HCT116 (cell line): ENCODE measurements around the gene ZCCHC9. TPM values are rescaled to one million over a fixed set of nuclear protein-coding genes. Genes with fewer than 3 reads are reported as not detected.

ENCODE experiments used
- ATAC-seq: fragments of 200-7000 bp; cut with Tn5 transposase; 2 replicates; pipeline ENCODE4 v1.9.1; 2020; ENCODE audit warnings: mild to moderate bottlenecking, moderate library complexity
- BruUV-seq: library from RNA; stranded (reverse); fragments of 400-500 nt; replicated peaks from 2 replicates; lab custom pipeline; 2021; lab: Mats Ljungman, UMichigan
- CTCF ChIA-PET: fragments of 300-600 bp; sonication (Branson Sonifier 250); formaldehyde crosslinking; loops from one replicate; lab custom pipeline; 2021; ENCODE audit warnings: antibody characterized with exemption; lab: Charles Lee
- POLR2A ChIA-PET: fragments of 300-600, 350-600 bp; sonication (Branson Sonifier 250); formaldehyde crosslinking; loops from one replicate; lab custom pipeline; 2021; ENCODE audit warnings: antibody characterized with exemption; lab: Charles Lee
- RAD21 ChIA-PET, 2 experiments: fragments of 300-600 bp; sonication (Branson Sonifier 250); formaldehyde crosslinking; loops; one replicate each; lab custom pipeline; 2023; ENCODE audit warnings: low total read pairs in 2 of 2; ENCODE audit not compliant: uncharacterized antibody in 2 of 2, unreplicated experiment in 2 of 2, low non-redundant PET in 1 of 2; lab: Charles Lee
- DNase-seq: peaks from one replicate; pipeline ENCODE4 v3.0.0-alpha.2; 2010; ENCODE audit warnings: low read depth, low spot score
- H2AFZ ChIP-seq: fragments of 200-600 bp; shearing (Covaris generic), sonication (generic); 2 replicates; pipeline ENCODE4 v1.6.1; 2017; ENCODE audit warnings: low read depth, mixed run types, mixed read lengths, antibody characterized with exemption, low read length; ENCODE audit not compliant: poor library complexity, severe bottlenecking
- H3K27ac ChIP-seq: 2 replicates; pipeline ENCODE4 v1.5.1; 2012; ENCODE audit warnings: low read depth, low read length
- H3K27me3 ChIP-seq: fragments of 200-600 bp; sonication (generic); 2 replicates; pipeline ENCODE4 v1.6.1; 2016; ENCODE audit warnings: mixed run types, low read length, mixed read lengths; ENCODE audit not compliant: insufficient read depth
- H3K36me3 ChIP-seq, 2 experiments: fragments of 200-500 bp in 1 of 2; fragments of 200-600 bp in 1 of 2; sonication (Bioruptor generic) in 1 of 2; sonication (generic) in 1 of 2; 2 replicates each; pipeline versions ENCODE4 v1.5.1 to v1.6.1; 2014 to 2016; ENCODE audit warnings: low read length in 2 of 2, inconsistent platforms in 1 of 2, mixed read lengths in 1 of 2, mixed run types in 1 of 2; ENCODE audit not compliant: insufficient read depth in 2 of 2, control insufficient read depth in 1 of 2
- H3K4me1 ChIP-seq, 2 experiments: fragments of 200-600 bp in 1 of 2; sonication (generic) in 1 of 2; 2 replicates each; pipeline versions ENCODE4 v1.5.1 to v1.6.1; 2012 to 2017; ENCODE audit warnings: low read length in 2 of 2, inconsistent platforms in 1 of 2, mild to moderate bottlenecking in 1 of 2, mixed read lengths in 1 of 2, mixed run types in 1 of 2, moderate library complexity in 1 of 2; ENCODE audit not compliant: insufficient read depth in 2 of 2, control insufficient read depth in 1 of 2
- H3K4me2 ChIP-seq: fragments of 200-600 bp; sonication (generic); 2 replicates; pipeline ENCODE4 v1.6.1; 2017; ENCODE audit warnings: mixed run types, low read length, mixed read lengths
- H3K4me3 ChIP-seq, 2 experiments: fragments of 200-600 bp in 1 of 2; sonication (generic) in 1 of 2; replicated peaks in 1 of 2; 2 replicates each; pipeline ENCODE4 v1.5.1; 2011 to 2016; ENCODE audit warnings: low read length in 2 of 2, control low read depth in 1 of 2, low read depth in 1 of 2, mild to moderate bottlenecking in 1 of 2, mixed read lengths in 1 of 2, mixed run types in 1 of 2
- H3K79me2 ChIP-seq: fragments of 200-600 bp; sonication (generic); 2 replicates; pipeline ENCODE4 v1.6.1; 2017; ENCODE audit warnings: mild to moderate bottlenecking, mixed run types, low read length, moderate library complexity, mixed read lengths; ENCODE audit not compliant: insufficient read depth
- H3K9ac ChIP-seq: fragments of 200-600 bp; sonication (generic); 2 replicates; pipeline ENCODE4 v1.6.1; 2016; ENCODE audit warnings: low read length, mixed read lengths
- H3K9me2 ChIP-seq: fragments of 200-600 bp; sonication (generic), shearing (Covaris generic); 2 replicates; pipeline ENCODE4 v1.6.1; 2017; ENCODE audit warnings: mixed run types, mild to moderate bottlenecking, moderate library complexity; ENCODE audit not compliant: insufficient read depth
- H3K9me3 ChIP-seq, 2 experiments: fragments of 200-500 bp in 1 of 2; fragments of 200-600 bp in 1 of 2; sonication (Bioruptor generic) in 1 of 2; sonication (generic) in 1 of 2; 2 replicates each; pipeline ENCODE4 v1.6.1; 2014 to 2017; ENCODE audit warnings: low read length in 2 of 2, mixed read lengths in 2 of 2, inconsistent platforms in 1 of 2, low read depth in 1 of 2, mild to moderate bottlenecking in 1 of 2, mixed run types in 1 of 2, moderate library complexity in 1 of 2; ENCODE audit not compliant: control insufficient read depth in 1 of 2, insufficient read depth in 1 of 2
- H4K20me1 ChIP-seq: fragments of 200-600 bp; sonication (generic), shearing (Covaris generic); 2 replicates; pipeline ENCODE4 v1.6.1; 2017; ENCODE audit warnings: mixed run types, mild to moderate bottlenecking, moderate library complexity; ENCODE audit not compliant: insufficient read depth
- EGR1 ChIP-seq: IDR thresholded peaks from 2 replicates; pipeline ENCODE4 v1.6.1; 2012; ENCODE audit warnings: low read depth
- ELF1 ChIP-seq: IDR thresholded peaks from 2 replicates; pipeline ENCODE4 v1.6.1; 2012; ENCODE audit warnings: low read depth, borderline replicate concordance
- EZH2 ChIP-seq: fragments of 200-600 bp; sonication (generic); IDR thresholded peaks from 2 replicates; pipeline ENCODE4 v1.6.1; 2017; ENCODE audit warnings: antibody characterized with exemption, mixed run types
- FOSL1 ChIP-seq: IDR thresholded peaks from 2 replicates; pipeline ENCODE4 v1.6.1; 2012; ENCODE audit warnings: low read depth
- JUND ChIP-seq: IDR thresholded peaks from 2 replicates; pipeline ENCODE4 v1.6.1; 2012
- POLR2A ChIP-seq: IDR thresholded peaks from 2 replicates; pipeline ENCODE4 v1.7.0; 2011; ENCODE audit warnings: borderline replicate concordance; ENCODE audit not compliant: insufficient read depth, insufficient read length; ENCODE audit errors: extremely low read depth
- POLR2AphosphoS5 ChIP-seq: IDR thresholded peaks from 2 replicates; pipeline ENCODE4 v1.6.1; 2011; ENCODE audit warnings: mild to moderate bottlenecking, low read depth, low read length, moderate library complexity
- RAD21 ChIP-seq: IDR thresholded peaks from 2 replicates; pipeline ENCODE4 v1.6.1; 2012; ENCODE audit warnings: low read depth, mild to moderate bottlenecking
- SP1 ChIP-seq: IDR thresholded peaks from 2 replicates; pipeline ENCODE4 v1.6.1; 2012; ENCODE audit warnings: low read depth
- TCF7L2 ChIP-seq: IDR thresholded peaks from 2 replicates; pipeline ENCODE4 v1.7.0; 2011; ENCODE audit warnings: borderline replicate concordance, inconsistent platforms; ENCODE audit not compliant: insufficient read depth, insufficient read length; ENCODE audit errors: extremely low read depth
- YY1 ChIP-seq: IDR thresholded peaks from 2 replicates; pipeline ENCODE4 v1.6.1; 2011; ENCODE audit warnings: low read length, low read depth, moderate library complexity, mild to moderate bottlenecking; ENCODE audit not compliant: insufficient replicate concordance; ENCODE audit errors: extremely low read depth
- ZNF274 ChIP-seq: fragments of 200-500 bp; sonication (Bioruptor generic); IDR thresholded peaks from 2 replicates; pipeline ENCODE4 v1.6.1; 2014; ENCODE audit warnings: mild to moderate bottlenecking, low read depth, low read length, inconsistent platforms
- intact Hi-C: fragments of 100-400 bp; cut with micrococcal nuclease; formaldehyde crosslinking; loops from 2 replicates; pipeline ENCODE4 v1.10.0; 2022
- total RNA-seq: library from RNA; stranded (reverse); gene quantifications from one replicate; pipeline ENCODE4 v1.2.1, GENCODE V29; 2021; ENCODE audit not compliant: unreplicated experiment
- TF ChIP-seq, protein P1 (sequence below): IDR thresholded peaks from 2 replicates; pipeline ENCODE4 v1.6.1; 2011; ENCODE audit warnings: mild to moderate bottlenecking, low read length, moderate library complexity; ENCODE audit not compliant: insufficient replicate concordance; ENCODE audit errors: extremely low read depth
- TF ChIP-seq, protein P2 (sequence below), 3 experiments: fragments of 200-600 bp in 1 of 3; sonication (generic) in 1 of 3; IDR thresholded peaks in 2 of 3; conservative IDR thresholded peaks in 1 of 3; 2 replicates each; pipeline ENCODE4 v1.5.1; 2012 to 2017; ENCODE audit warnings: low read depth in 2 of 3, low read length in 2 of 3, antibody characterized with exemption in 1 of 3, borderline replicate concordance in 1 of 3, control low read depth in 1 of 3, mild to moderate bottlenecking in 1 of 3, mixed read lengths in 1 of 3, mixed run types in 1 of 3, moderate library complexity in 1 of 3; ENCODE audit not compliant: insufficient read depth in 1 of 3
- TF ChIP-seq, protein P3 (sequence below): IDR thresholded peaks from 2 replicates; pipeline ENCODE4 v1.6.1; 2012; ENCODE audit warnings: low read depth
- TF ChIP-seq, protein P4 (sequence below): IDR thresholded peaks from 2 replicates; pipeline ENCODE4 v1.6.1; 2012
- TF ChIP-seq, protein P5 (sequence below): IDR thresholded peaks from 2 replicates; pipeline ENCODE4 v1.6.1; 2012

Gene ZCCHC9
- total RNA-seq, 1 experiment from 2014 or later, result 33.7 TPM

DNA sequence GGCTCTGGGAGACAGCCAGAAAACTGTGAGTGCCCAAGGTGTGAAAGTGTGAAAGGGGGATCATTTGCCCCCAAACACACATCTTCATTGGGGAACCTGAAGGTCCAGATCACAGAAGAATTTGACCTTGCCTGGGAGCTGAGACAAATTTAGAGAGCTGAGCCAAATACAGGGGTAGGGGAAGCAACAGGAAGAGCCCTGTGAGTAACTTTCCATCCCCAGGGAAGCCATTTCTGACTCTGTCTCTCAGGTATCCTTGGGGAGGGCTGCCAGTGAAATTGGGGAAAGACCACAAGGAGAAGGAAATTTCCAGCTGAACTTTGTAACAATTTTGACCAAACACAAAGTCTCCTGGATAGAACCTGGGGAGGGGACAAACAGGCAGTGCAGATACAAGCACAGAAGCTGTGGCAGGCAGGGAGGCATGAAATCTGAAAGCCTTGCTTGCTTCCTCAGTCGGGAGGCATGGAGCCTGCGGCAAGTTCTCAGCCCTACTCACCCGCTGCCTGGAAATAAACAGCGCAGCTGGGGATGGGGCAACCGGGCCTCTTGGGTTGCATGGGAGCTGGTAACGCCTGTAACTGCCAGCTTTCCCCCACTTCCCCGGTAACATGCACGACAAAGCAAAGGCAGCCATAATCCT lies 31.5 kb upstream of the ZCCHC9 start:
- Histone ChIP-seq H3K27me3 (no peaks in the 10 kb centered on the region), H3K4me3 (no peak overlapping the region), H3K9ac (no peak overlapping the region), H2AFZ (no peak overlapping the region), H3K4me1 (peaks cover 24 to 26% of the 10 kb centered on the region in 2 experiments), H3K27ac (peak overlapping the region; percentile 15; the same call in 1 of the 2 replicates), H3K4me2 (peak overlapping the region; percentile 17; the same call in 1 of the 2 replicates), H3K9me2 (no peaks in the 10 kb centered on the region), H3K79me2 (peaks cover 49% of the 10 kb centered on the region), H3K9me3 (no peaks in the 10 kb centered on the region), H4K20me1 (no peaks in the 10 kb centered on the region), H3K36me3 (no peaks in the 10 kb centered on the region)
- no TSS peak for BruUV-seq
- DNase-seq, result no peak
- intact Hi-C loops, result no loop called here
- RAD21 ChIA-PET, result no interaction called here
- CTCF ChIA-PET, result interaction anchor here (1.9 kb wide), 1 partner anchor 29 kb away, joined by 10 read pairs; no protein-coding TSS in a partner anchor
- TF ChIP-seq, protein P1, sequence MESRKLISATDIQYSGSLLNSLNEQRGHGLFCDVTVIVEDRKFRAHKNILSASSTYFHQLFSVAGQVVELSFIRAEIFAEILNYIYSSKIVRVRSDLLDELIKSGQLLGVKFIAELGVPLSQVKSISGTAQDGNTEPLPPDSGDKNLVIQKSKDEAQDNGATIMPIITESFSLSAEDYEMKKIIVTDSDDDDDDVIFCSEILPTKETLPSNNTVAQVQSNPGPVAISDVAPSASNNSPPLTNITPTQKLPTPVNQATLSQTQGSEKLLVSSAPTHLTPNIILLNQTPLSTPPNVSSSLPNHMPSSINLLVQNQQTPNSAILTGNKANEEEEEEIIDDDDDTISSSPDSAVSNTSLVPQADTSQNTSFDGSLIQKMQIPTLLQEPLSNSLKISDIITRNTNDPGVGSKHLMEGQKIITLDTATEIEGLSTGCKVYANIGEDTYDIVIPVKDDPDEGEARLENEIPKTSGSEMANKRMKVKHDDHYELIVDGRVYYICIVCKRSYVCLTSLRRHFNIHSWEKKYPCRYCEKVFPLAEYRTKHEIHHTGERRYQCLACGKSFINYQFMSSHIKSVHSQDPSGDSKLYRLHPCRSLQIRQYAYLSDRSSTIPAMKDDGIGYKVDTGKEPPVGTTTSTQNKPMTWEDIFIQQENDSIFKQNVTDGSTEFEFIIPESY, result no peak
- TF ChIP-seq, protein P2, sequence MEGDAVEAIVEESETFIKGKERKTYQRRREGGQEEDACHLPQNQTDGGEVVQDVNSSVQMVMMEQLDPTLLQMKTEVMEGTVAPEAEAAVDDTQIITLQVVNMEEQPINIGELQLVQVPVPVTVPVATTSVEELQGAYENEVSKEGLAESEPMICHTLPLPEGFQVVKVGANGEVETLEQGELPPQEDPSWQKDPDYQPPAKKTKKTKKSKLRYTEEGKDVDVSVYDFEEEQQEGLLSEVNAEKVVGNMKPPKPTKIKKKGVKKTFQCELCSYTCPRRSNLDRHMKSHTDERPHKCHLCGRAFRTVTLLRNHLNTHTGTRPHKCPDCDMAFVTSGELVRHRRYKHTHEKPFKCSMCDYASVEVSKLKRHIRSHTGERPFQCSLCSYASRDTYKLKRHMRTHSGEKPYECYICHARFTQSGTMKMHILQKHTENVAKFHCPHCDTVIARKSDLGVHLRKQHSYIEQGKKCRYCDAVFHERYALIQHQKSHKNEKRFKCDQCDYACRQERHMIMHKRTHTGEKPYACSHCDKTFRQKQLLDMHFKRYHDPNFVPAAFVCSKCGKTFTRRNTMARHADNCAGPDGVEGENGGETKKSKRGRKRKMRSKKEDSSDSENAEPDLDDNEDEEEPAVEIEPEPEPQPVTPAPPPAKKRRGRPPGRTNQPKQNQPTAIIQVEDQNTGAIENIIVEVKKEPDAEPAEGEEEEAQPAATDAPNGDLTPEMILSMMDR (IDR thresholded peaks at IDR 0.05 in 2 of 3, conservative IDR thresholded peaks at IDR 0.05 in 1 of 3; ENCODE audit: borderline replicate concordance in 1 of 3, insufficient read depth in 1 of 3, low read depth in 2 of 3, low read length in 2 of 3), result no peak
- TF ChIP-seq, protein P3, sequence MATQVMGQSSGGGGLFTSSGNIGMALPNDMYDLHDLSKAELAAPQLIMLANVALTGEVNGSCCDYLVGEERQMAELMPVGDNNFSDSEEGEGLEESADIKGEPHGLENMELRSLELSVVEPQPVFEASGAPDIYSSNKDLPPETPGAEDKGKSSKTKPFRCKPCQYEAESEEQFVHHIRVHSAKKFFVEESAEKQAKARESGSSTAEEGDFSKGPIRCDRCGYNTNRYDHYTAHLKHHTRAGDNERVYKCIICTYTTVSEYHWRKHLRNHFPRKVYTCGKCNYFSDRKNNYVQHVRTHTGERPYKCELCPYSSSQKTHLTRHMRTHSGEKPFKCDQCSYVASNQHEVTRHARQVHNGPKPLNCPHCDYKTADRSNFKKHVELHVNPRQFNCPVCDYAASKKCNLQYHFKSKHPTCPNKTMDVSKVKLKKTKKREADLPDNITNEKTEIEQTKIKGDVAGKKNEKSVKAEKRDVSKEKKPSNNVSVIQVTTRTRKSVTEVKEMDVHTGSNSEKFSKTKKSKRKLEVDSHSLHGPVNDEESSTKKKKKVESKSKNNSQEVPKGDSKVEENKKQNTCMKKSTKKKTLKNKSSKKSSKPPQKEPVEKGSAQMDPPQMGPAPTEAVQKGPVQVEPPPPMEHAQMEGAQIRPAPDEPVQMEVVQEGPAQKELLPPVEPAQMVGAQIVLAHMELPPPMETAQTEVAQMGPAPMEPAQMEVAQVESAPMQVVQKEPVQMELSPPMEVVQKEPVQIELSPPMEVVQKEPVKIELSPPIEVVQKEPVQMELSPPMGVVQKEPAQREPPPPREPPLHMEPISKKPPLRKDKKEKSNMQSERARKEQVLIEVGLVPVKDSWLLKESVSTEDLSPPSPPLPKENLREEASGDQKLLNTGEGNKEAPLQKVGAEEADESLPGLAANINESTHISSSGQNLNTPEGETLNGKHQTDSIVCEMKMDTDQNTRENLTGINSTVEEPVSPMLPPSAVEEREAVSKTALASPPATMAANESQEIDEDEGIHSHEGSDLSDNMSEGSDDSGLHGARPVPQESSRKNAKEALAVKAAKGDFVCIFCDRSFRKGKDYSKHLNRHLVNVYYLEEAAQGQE, result no peak
- TF ChIP-seq, protein P4, sequence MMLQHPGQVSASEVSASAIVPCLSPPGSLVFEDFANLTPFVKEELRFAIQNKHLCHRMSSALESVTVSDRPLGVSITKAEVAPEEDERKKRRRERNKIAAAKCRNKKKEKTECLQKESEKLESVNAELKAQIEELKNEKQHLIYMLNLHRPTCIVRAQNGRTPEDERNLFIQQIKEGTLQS, result no peak
- TF ChIP-seq SP1 (no peak), JUND (no peak), YY1 (no peak), POLR2AphosphoS5 (no peak), ELF1 (no peak), POLR2A (no peak), FOSL1 (no peak), ZNF274 (no peak), EGR1 (no peak), RAD21 (no peak), EZH2 (no peak), TCF7L2 (no peak)
- TF ChIP-seq, protein P5, sequence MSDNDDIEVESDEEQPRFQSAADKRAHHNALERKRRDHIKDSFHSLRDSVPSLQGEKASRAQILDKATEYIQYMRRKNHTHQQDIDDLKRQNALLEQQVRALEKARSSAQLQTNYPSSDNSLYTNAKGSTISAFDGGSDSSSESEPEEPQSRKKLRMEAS, result no peak
- peak; percentile 6; the same call in 1 of the 2 replicates for ATAC-seq
- POLR2A ChIA-PET, result no interaction called here
